Endothelial cell (in vitro differentiated cells): ENCODE measurements around the gene FMNL3. TPM values are rescaled to one million over a fixed set of nuclear protein-coding genes. Genes with fewer than 3 reads are reported as not detected.

Source experiments
- DNase-seq: peaks from one replicate; pipeline ENCODE4 v3.0.0; 2021; ENCODE audit warnings: low spot score
- H3K27ac Mint-ChIP-seq: one replicate; pipeline ENCODE4 v1.8.0; 2021; ENCODE audit warnings: mixed read lengths, inconsistent platforms; ENCODE audit not compliant: unreplicated experiment
- H3K27me3 Mint-ChIP-seq: one replicate; pipeline ENCODE4 v1.8.0; 2021; ENCODE audit warnings: mild to moderate bottlenecking, moderate library complexity, mixed read lengths, inconsistent platforms; ENCODE audit not compliant: unreplicated experiment
- H3K36me3 Mint-ChIP-seq: one replicate; pipeline ENCODE4 v1.8.0; 2021; ENCODE audit warnings: mild to moderate bottlenecking, low read depth, mixed read lengths, inconsistent platforms; ENCODE audit not compliant: unreplicated experiment
- H3K4me1 Mint-ChIP-seq: one replicate; pipeline ENCODE4 v1.8.0; 2021; ENCODE audit warnings: mild to moderate bottlenecking, mixed read lengths, inconsistent platforms; ENCODE audit not compliant: unreplicated experiment
- H3K4me3 Mint-ChIP-seq: one replicate; pipeline ENCODE4 v1.8.0; 2021; ENCODE audit warnings: mild to moderate bottlenecking, mixed read lengths, inconsistent platforms; ENCODE audit not compliant: unreplicated experiment
- H3K9me3 Mint-ChIP-seq: one replicate; pipeline ENCODE4 v1.8.0; 2021; ENCODE audit warnings: mixed read lengths, inconsistent platforms; ENCODE audit not compliant: unreplicated experiment
- total RNA-seq: library from RNA; stranded (reverse); fragmentation: NEBNext Ultra II Directional; extraction: Animal tissue kit (Norgen Biotek cat#: 25700); gene quantifications from one replicate; pipeline ENCODE4 v1.2.1, GENCODE V29; 2021; ENCODE audit not compliant: unreplicated experiment
- TF ChIP-seq, protein P1 (sequence below): fragments of 200-600 bp; sonication (generic); IDR thresholded peaks from one replicate; pipeline ENCODE4 v1.5.0; 2021; ENCODE audit warnings: antibody characterized with exemption; ENCODE audit not compliant: unreplicated experiment

FMNL3 gene
- total RNA-seq, 1 donor from 2014 or later: 194 TPM

DNA sequence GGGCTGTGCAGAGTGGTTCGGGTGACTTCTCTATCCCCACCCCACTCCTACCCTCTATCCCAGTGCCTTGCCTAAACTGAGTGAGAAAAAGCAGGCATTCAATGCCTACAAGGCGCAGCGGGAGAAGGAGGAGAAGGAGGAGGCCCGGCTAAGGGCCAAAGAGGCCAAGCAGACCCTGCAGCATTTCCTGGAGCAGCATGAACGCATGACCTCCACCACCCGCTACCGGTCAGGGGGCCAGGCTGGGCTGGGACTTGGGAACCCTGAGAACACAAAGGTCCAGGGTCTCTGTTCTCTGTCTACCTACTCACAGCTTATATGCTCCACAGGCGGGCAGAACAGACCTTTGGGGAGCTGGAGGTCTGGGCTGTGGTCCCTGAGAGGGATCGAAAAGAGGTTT, 72.2 kb downstream of the FMNL3 start:
- Mint-ChIP-seq H3K27ac (no peak overlapping the region), H3K4me3 (peak overlapping the region; percentile 14), H3K27me3 (peaks cover 48% of the 10 kb centered on the region), H3K36me3 (peaks cover 7% of the 10 kb centered on the region), H3K9me3 (no peaks in the 10 kb centered on the region), H3K4me1 (peaks cover 39% of the 10 kb centered on the region)
- DNase-seq: no peak
- TF ChIP-seq, protein P1, sequence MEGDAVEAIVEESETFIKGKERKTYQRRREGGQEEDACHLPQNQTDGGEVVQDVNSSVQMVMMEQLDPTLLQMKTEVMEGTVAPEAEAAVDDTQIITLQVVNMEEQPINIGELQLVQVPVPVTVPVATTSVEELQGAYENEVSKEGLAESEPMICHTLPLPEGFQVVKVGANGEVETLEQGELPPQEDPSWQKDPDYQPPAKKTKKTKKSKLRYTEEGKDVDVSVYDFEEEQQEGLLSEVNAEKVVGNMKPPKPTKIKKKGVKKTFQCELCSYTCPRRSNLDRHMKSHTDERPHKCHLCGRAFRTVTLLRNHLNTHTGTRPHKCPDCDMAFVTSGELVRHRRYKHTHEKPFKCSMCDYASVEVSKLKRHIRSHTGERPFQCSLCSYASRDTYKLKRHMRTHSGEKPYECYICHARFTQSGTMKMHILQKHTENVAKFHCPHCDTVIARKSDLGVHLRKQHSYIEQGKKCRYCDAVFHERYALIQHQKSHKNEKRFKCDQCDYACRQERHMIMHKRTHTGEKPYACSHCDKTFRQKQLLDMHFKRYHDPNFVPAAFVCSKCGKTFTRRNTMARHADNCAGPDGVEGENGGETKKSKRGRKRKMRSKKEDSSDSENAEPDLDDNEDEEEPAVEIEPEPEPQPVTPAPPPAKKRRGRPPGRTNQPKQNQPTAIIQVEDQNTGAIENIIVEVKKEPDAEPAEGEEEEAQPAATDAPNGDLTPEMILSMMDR: no peak

DNA sequence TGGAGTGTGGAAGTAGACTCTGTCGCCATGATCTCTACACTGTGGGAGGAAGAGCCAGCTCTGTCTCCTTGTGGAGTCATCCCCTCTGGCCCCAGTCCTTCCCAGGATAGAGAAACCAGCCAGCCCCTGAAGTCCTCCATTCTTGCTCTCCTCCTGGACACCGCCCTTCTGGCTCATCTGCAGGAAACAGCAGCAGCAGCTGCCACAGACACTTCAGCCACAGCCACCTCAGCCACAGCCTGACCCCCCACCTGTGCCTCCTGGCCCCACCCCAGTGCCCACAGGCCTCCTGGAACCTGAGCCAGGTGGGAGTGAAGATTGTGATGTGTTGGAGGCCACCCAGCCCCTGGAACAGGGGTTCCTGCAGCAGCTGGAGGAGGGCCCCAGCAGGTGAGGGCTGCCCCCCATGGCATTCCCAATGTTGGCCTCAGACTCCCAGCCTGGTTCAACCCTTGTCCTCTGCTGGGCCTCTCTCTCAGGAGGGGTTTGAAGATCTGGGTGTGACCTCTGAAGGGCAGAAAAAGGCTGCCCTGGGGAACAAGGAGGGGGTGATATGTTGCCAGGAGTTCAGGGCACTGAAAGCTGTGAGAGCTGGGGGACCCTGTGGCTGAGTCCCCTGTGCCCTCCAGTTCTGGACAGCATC, 73.4 kb downstream of the FMNL3 start:
- Mint-ChIP-seq H3K36me3 (peaks cover 17% of the 10 kb centered on the region), H3K27me3 (peaks cover 47% of the 10 kb centered on the region), H3K4me1 (peaks cover 33% of the 10 kb centered on the region), H3K9me3 (no peaks in the 10 kb centered on the region), H3K4me3 (no peak overlapping the region), H3K27ac (peak overlapping the region; percentile 82)
- TF ChIP-seq, protein P1: no peak
- no peak for DNase-seq

DNA sequence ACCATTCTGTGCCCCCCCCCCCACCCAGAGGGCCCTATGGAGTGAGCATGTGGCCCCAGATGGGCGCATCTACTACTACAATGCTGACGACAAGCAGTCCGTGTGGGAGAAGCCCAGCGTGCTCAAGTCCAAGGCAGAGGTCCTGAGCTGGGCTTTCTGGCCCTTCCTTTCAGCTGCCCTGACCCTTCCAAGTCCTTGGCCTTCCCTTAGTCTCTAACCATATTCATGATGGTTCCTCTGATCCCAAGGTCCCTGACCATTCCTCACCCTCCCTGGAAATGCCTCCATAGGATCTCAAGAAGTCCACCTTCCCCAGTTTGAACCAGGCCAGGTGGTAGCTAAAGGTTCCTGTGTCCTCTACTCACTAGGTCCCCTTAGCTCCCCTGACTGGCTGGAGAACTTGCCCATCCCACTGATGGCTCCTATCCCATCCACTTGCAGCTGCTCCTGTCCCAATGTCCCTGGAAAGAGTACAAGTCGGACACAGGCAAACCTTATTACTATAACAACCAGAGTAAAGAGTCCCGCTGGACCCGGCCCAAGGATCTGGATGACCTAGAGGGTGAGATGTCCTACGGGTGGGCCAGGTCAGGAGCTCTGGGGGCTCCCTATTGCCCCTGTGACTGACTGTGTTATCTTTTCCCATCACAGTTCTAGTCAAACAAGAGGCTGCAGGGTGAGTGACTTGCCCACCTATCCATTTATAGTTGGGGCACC, 74.1 kb downstream of the FMNL3 start:
- Mint-ChIP-seq H3K27ac (no peak overlapping the region), H3K36me3 (peaks cover 17% of the 10 kb centered on the region), H3K27me3 (peaks cover 47% of the 10 kb centered on the region), H3K4me1 (peaks cover 29% of the 10 kb centered on the region), H3K4me3 (peak overlapping the region; percentile 18), H3K9me3 (no peaks in the 10 kb centered on the region)
- no peak for DNase-seq
- TF ChIP-seq, protein P1: no peak

DNA sequence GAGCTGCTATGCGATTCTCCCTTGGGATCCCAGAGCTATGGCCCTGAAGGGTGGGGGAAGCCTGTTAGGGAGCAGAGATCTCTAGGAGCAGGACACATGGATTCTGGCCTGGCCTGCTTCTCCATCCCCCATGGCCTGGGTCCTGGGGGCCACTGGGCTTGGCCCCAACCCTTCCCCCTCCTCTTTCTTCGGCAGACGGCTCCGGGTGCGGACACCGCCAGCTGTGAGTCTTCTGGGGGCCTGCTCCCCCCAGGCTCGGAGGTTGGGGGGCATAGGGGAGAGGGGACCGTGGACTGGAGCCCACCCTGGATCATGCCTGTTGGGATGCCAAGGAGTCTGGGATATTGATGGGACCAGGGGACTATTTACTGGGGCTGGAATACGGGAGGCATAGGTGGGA, 74.8 kb downstream of the FMNL3 start:
- no peak overlapping the region for H3K4me3 Mint-ChIP-seq
- peaks cover 44% of the 10 kb centered on the region for H3K27me3 Mint-ChIP-seq
- H3K36me3 Mint-ChIP-seq: peaks cover 17% of the 10 kb centered on the region
- TF ChIP-seq, protein P1: no peak
- H3K27ac Mint-ChIP-seq: no peak overlapping the region
- DNase-seq: no peak
- no peaks in the 10 kb centered on the region for H3K9me3 Mint-ChIP-seq
- peaks cover 23% of the 10 kb centered on the region for H3K4me1 Mint-ChIP-seq

DNA sequence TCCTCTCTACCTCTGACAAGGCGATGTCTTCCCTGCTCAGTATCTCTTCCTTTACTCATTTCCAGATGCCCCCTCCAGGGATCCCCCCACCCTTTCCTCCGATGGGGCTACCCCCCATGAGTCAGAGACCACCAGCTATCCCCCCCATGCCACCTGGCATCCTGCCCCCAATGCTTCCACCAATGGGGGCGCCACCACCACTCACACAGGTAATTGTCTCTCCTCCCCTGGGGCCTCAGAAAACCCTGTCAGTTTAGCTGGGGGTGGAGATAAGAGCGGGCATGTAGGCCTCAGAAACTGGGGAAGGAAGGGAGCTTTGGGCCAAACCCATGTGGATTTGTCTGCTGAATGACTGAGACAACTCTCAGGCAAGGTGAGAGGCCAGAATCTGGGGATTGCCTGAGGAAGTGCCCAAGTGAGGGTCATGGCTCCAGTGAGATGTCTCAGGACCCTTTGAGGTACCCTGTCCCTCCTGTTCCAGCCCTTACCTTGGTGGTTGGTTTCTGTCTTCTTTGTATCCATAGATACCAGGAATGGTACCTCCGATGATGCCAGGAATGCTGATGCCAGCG, 75.8 kb downstream of the FMNL3 start:
- H3K27ac Mint-ChIP-seq: no peak overlapping the region
- H3K27me3 Mint-ChIP-seq: peaks cover 38% of the 10 kb centered on the region
- DNase-seq: no peak
- H3K4me1 Mint-ChIP-seq: peaks cover 13% of the 10 kb centered on the region
- H3K36me3 Mint-ChIP-seq: peaks cover 17% of the 10 kb centered on the region
- H3K9me3 Mint-ChIP-seq: no peaks in the 10 kb centered on the region
- TF ChIP-seq, protein P1: no peak
- H3K4me3 Mint-ChIP-seq: peak overlapping the region; percentile 56
